ENCODE measurements around the gene CFAP299. TPM values are rescaled to one million over a fixed set of nuclear protein-coding genes. Genes with fewer than 3 reads are reported as not detected.

The CFAP299 gene
- total and polyA plus RNA-seq, 2 donors (not counting 1 experiment from before 2014, with no cell fraction given) = not detected

DNA sequence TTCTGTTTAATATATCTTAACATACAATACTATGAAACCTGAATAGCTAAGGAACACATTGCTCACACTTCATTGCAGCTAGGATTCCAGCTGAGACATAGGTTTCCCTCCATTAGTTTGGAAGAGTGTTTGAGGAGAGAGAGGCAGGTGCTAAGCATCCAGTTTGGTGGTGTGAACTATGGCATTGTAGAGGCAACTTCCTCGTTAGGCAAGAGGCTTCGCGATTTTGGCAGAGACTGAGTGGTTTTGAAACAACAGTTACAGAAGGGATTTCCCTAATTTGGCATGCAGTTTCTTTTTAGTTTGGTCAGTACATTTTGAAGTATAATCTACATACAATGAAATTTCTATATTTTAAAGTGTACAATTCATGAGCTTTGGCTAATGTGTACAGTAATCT is 577.9 kb downstream of the CFAP299 start:
- WGBS (ENCODE audit: insufficient coverage) = 0% methylated on average over 1 of the region's 3 CpGs
- Histone ChIP-seq H3K9me3 (ENCODE audit: control extremely low read depth in 1 of 3, control insufficient read depth in 2 of 3, insufficient read depth in 1 of 3, low read length in 2 of 3) (peaks cover 0 to 3% (median 1%) of the 10 kb centered on the region in 3 donors), H3K36me3 (replicated peaks in 1 of 2; ENCODE audit: control extremely low read depth in 1 of 2, control insufficient read depth in 1 of 2, extremely low read depth in 1 of 2, insufficient read depth in 2 of 2, low read length in 1 of 2) (no peaks in the 10 kb centered on the region), H3K4me2 (replicated peaks; ENCODE audit: low read depth, low read length, poor library complexity, severe bottlenecking) (peak overlapping the region; percentile 33), H3K27me3 (replicated peaks in 1 of 4; ENCODE audit: control extremely low read depth in 1 of 4, control insufficient read depth in 3 of 4, insufficient read depth in 4 of 4, low read length in 3 of 4) (no peaks in the 10 kb centered on the region), H3K79me2 (ENCODE audit: control insufficient read depth, insufficient read depth, low read length) (no peaks in the 10 kb centered on the region), H2AFZ (ENCODE audit: insufficient read depth, low read depth, low read length, poor library complexity, severe bottlenecking) (peak overlapping the region; percentile 45), H4K20me1 (ENCODE audit: control insufficient read depth, insufficient read depth, low read length, poor library complexity, severe bottlenecking) (no peaks in the 10 kb centered on the region), H3K4me1 (ENCODE audit: control insufficient read depth in 2 of 2, insufficient read depth in 2 of 2, low read length in 2 of 2) (peaks cover 7 to 8% of the 10 kb centered on the region in 2 donors), H3K27ac (ENCODE audit: low read length in 2 of 2) (no peak overlapping the region), H3K9ac (ENCODE audit: low read length) (no peak overlapping the region), H3K4me3 (ENCODE audit: control extremely low read depth in 1 of 5, extremely low read depth in 1 of 5, insufficient read depth in 1 of 5, low read depth in 2 of 5, low read length in 4 of 5) (no peak overlapping the region)
- no peaks in the 10 kb centered on the region for H3K27me3 Mint-ChIP-seq
- H3K4me3 Mint-ChIP-seq = no peak overlapping the region
- CTCF ChIA-PET = interaction anchor here (0.9 to 1.2 kb wide), 2 partner anchors 11 to 77 kb away, joined by 3 to 4 read pairs; no protein-coding TSS in a partner anchor
- POLR2A ChIA-PET = no interaction called here
- peaks cover under 1% of the 10 kb centered on the region for H3K9me3 Mint-ChIP-seq (ENCODE audit: insufficient read depth)
- ATAC-seq (ENCODE audit: low read depth) = peak; percentile 43
- TF ChIP-seq, protein P1, sequence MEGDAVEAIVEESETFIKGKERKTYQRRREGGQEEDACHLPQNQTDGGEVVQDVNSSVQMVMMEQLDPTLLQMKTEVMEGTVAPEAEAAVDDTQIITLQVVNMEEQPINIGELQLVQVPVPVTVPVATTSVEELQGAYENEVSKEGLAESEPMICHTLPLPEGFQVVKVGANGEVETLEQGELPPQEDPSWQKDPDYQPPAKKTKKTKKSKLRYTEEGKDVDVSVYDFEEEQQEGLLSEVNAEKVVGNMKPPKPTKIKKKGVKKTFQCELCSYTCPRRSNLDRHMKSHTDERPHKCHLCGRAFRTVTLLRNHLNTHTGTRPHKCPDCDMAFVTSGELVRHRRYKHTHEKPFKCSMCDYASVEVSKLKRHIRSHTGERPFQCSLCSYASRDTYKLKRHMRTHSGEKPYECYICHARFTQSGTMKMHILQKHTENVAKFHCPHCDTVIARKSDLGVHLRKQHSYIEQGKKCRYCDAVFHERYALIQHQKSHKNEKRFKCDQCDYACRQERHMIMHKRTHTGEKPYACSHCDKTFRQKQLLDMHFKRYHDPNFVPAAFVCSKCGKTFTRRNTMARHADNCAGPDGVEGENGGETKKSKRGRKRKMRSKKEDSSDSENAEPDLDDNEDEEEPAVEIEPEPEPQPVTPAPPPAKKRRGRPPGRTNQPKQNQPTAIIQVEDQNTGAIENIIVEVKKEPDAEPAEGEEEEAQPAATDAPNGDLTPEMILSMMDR (IDR thresholded peaks at IDR 0.05) = no peak
- no peak for TF ChIP-seq EZH2 (IDR thresholded peaks at IDR 0.05; ENCODE audit: borderline replicate concordance, insufficient read depth, low read depth, low read length, poor library complexity, severe bottlenecking)
- DNase-seq = peak; percentile 43
- peaks cover 14% of the 10 kb centered on the region for H3K4me1 Mint-ChIP-seq
- H3K27ac Mint-ChIP-seq = no peak overlapping the region
- intact Hi-C loops (cut with micrococcal nuclease) = no loop called here

DNA sequence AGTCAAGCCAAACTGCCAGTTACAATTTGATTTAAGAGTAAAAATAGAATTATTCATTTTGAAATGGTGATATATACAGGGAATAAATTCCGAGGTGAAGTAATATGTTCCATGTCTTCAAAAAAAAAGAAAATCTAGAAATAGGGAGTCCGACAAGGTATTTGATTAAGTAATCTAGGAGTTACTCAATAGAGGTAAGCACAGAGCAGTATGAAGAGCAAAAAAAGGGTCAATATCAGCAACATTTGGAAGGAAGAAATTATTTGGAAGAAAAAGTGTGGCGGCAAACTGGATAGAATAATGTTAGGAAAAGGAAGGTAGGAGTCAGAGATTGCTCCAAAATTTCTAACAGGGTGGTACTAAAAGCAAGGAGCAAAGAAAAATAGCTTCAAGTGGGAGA is 581.2 kb downstream of the CFAP299 start:
- Histone ChIP-seq H3K9me3 (ENCODE audit: control extremely low read depth in 1 of 3, control insufficient read depth in 2 of 3, insufficient read depth in 1 of 3, low read length in 2 of 3) (peaks cover 0 to 1% (median 0%) of the 10 kb centered on the region in 3 donors), H3K36me3 (replicated peaks in 1 of 2; ENCODE audit: control extremely low read depth in 1 of 2, control insufficient read depth in 1 of 2, extremely low read depth in 1 of 2, insufficient read depth in 2 of 2, low read length in 1 of 2) (no peaks in the 10 kb centered on the region), H3K27me3 (replicated peaks in 1 of 4; ENCODE audit: control extremely low read depth in 1 of 4, control insufficient read depth in 3 of 4, insufficient read depth in 4 of 4, low read length in 3 of 4) (no peaks in the 10 kb centered on the region), H2AFZ (ENCODE audit: insufficient read depth, low read depth, low read length, poor library complexity, severe bottlenecking) (no peak overlapping the region), H3K4me2 (replicated peaks; ENCODE audit: low read depth, low read length, poor library complexity, severe bottlenecking) (no peak overlapping the region), H3K79me2 (ENCODE audit: control insufficient read depth, insufficient read depth, low read length) (no peaks in the 10 kb centered on the region), H4K20me1 (ENCODE audit: control insufficient read depth, insufficient read depth, low read length, poor library complexity, severe bottlenecking) (no peaks in the 10 kb centered on the region), H3K4me3 (ENCODE audit: control extremely low read depth in 1 of 5, extremely low read depth in 1 of 5, insufficient read depth in 1 of 5, low read depth in 2 of 5, low read length in 4 of 5) (no peak overlapping the region), H3K4me1 (ENCODE audit: control insufficient read depth in 2 of 2, insufficient read depth in 2 of 2, low read length in 2 of 2) (peaks cover 7 to 8% of the 10 kb centered on the region in 2 donors), H3K27ac (ENCODE audit: low read length in 2 of 2) (no peak overlapping the region), H3K9ac (ENCODE audit: low read length) (no peak overlapping the region)
- 93% methylated on average over 2 of the region's 3 CpGs for WGBS (ENCODE audit: insufficient coverage)
- no peak overlapping the region for H3K27ac Mint-ChIP-seq
- ChIA-PET CTCF (interaction anchor here (0.9 kb wide), 1 partner anchor 13 kb away, joined by 3 read pairs; no protein-coding TSS in a partner anchor), POLR2A (no interaction called here)
- no peak overlapping the region for H3K4me3 Mint-ChIP-seq
- no peaks in the 10 kb centered on the region for H3K9me3 Mint-ChIP-seq (ENCODE audit: insufficient read depth)
- no peak for DNase-seq
- H3K27me3 Mint-ChIP-seq = no peaks in the 10 kb centered on the region
- no peak for ATAC-seq (ENCODE audit: low read depth)
- intact Hi-C loops (cut with micrococcal nuclease) = no loop called here
- peaks cover 14% of the 10 kb centered on the region for H3K4me1 Mint-ChIP-seq
- TF ChIP-seq EZH2 (IDR thresholded peaks at IDR 0.05; ENCODE audit: borderline replicate concordance, insufficient read depth, low read depth, low read length, poor library complexity, severe bottlenecking) = no peak
- TF ChIP-seq, protein P1 (IDR thresholded peaks at IDR 0.05) = no peak
